ENCODE measurements around the gene ZNF778. TPM values are rescaled to one million over a fixed set of nuclear protein-coding genes. Genes with fewer than 3 reads are reported as not detected.
A peak's percentile ranks its signal among the peaks of the same experiment; 100 is the strongest.
"Not testable (repeated sequence)": the region's sequence is repeated elsewhere in the genome, so short reads cannot be mapped to it uniquely, and the experiment has no call there.

The ZNF778 gene
- total RNA-seq, 1 donor from 2014 or later, result 5.8 TPM

DNA sequence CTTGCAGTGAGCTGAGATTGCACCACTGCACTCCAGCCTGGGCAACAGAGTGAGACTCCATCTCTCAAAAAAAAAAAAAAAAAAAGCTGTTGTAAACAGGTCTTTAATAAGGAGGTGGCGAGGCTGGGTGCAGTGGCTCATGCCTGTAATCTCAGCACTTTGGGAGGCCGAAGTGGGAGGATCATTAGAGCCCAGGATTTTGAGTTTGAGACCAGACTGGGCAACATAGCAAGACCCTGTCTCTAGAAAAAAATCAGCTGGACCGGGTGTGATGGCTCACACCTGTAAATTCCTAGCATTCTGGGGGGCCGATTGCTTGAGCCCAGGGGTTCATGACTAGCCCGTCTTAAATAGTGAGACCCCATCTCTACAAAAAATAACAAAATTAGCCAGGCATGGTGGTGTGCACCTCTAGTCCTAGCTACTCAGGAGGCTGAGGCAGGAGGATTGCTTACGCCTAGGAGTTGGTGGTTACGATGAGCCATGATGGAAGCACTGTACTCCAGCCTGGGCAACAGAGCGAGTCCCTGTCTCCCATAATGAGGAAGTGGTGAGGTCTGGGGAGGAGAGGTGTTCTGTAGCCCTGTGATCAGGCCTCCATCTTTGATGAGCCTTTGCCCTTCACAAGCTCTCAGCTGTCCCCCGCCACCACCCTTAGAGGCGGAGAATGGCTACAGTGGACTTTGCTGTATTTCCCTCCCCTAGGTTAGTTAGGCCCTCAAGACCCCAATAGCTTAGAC is 36.2 kb downstream of the ZNF778 start:
- no peak for TF ChIP-seq CTCF (IDR thresholded peaks at IDR 0.05)
- H3K4me1 Mint-ChIP-seq (ENCODE audit: low read depth), result peaks cover 4% of the 10 kb centered on the region
- peaks cover 8% of the 10 kb centered on the region for H3K9me3 Mint-ChIP-seq (ENCODE audit: low read depth)
- no peak overlapping the region for H3K4me3 Mint-ChIP-seq (ENCODE audit: unreplicated experiment)
- peaks cover 3% of the 10 kb centered on the region for H3K36me3 Mint-ChIP-seq (ENCODE audit: low read depth)
- DNase-seq (ENCODE audit: low spot score), result no peak
- no peaks in the 10 kb centered on the region for H3K27me3 Mint-ChIP-seq (ENCODE audit: low read depth)
- H3K27ac Mint-ChIP-seq (ENCODE audit: unreplicated experiment), result no peak overlapping the region

- no peaks in the 10 kb centered on the region for H3K9me3 Mint-ChIP-seq (ENCODE audit: low read depth)
- H3K4me3 Mint-ChIP-seq (ENCODE audit: unreplicated experiment), result no peak overlapping the region
- DNase-seq (ENCODE audit: low spot score), result no peak
- H3K36me3 Mint-ChIP-seq (ENCODE audit: low read depth), result no peaks in the 10 kb centered on the region
- peaks cover 7% of the 10 kb centered on the region for H3K4me1 Mint-ChIP-seq (ENCODE audit: low read depth)
- H3K27ac Mint-ChIP-seq (ENCODE audit: unreplicated experiment), result no peak overlapping the region
- no peak for TF ChIP-seq CTCF (IDR thresholded peaks at IDR 0.05)
- no peaks in the 10 kb centered on the region for H3K27me3 Mint-ChIP-seq (ENCODE audit: low read depth)
Observed at GRCh38 chr16:89256651-89257254, 39.2 kb downstream of the ZNF778 start.

- H3K36me3 Mint-ChIP-seq (ENCODE audit: low read depth), result no peaks in the 10 kb centered on the region
- no peaks in the 10 kb centered on the region for H3K9me3 Mint-ChIP-seq (ENCODE audit: low read depth)
- no peak for TF ChIP-seq CTCF (IDR thresholded peaks at IDR 0.05)
- H3K27me3 Mint-ChIP-seq (ENCODE audit: low read depth), result no peaks in the 10 kb centered on the region
- H3K4me3 Mint-ChIP-seq (ENCODE audit: unreplicated experiment), result peak overlapping the region; percentile 49
- no peak overlapping the region for H3K27ac Mint-ChIP-seq (ENCODE audit: unreplicated experiment)
- peaks cover 7% of the 10 kb centered on the region for H3K4me1 Mint-ChIP-seq (ENCODE audit: low read depth)
- no peak for DNase-seq (ENCODE audit: low spot score)
Observed at GRCh38 chr16:89257281-89257731, 39.8 kb downstream of the ZNF778 start.

- Mint-ChIP-seq H3K4me3 (ENCODE audit: unreplicated experiment) (peak overlapping the region; percentile 49), H3K27ac (ENCODE audit: unreplicated experiment) (no peak overlapping the region), H3K9me3 (ENCODE audit: low read depth) (no peaks in the 10 kb centered on the region), H3K36me3 (ENCODE audit: low read depth) (no peaks in the 10 kb centered on the region), H3K27me3 (ENCODE audit: low read depth) (no peaks in the 10 kb centered on the region), H3K4me1 (ENCODE audit: low read depth) (peaks cover 7% of the 10 kb centered on the region)
- peak; percentile 14 for TF ChIP-seq CTCF (IDR thresholded peaks at IDR 0.05)
- DNase-seq (ENCODE audit: low spot score), result no peak
Observed at GRCh38 chr16:89257757-89258465, 40.4 kb downstream of the ZNF778 start.

- H3K36me3 Mint-ChIP-seq (ENCODE audit: low read depth); DNase-seq (ENCODE audit: low spot score); H3K9me3 Mint-ChIP-seq (ENCODE audit: low read depth); H3K27ac Mint-ChIP-seq (ENCODE audit: unreplicated experiment); H3K4me1 Mint-ChIP-seq (ENCODE audit: low read depth); H3K4me3 Mint-ChIP-seq (ENCODE audit: unreplicated experiment); H3K27me3 Mint-ChIP-seq (ENCODE audit: low read depth): not testable (repeated sequence)
Observed at GRCh38 chr16:89259901-89260300, 42.4 kb downstream of the ZNF778 start.

All from chondrocyte (in vitro differentiated cells).